GM23248 (cell line): ENCODE data around the gene GANC. TPM values are rescaled to one million over a fixed set of nuclear protein-coding genes. Genes with fewer than 3 reads are reported as not detected.
A peak's percentile ranks its signal among the peaks of the same experiment; 100 is the strongest.

Experiments used
- DNase-seq: peaks from one replicate; pipeline ENCODE4 v3.0.0-alpha.2; 2015
- H2AFZ ChIP-seq: fragments of 200-600 bp; sonication (generic); 2 replicates; pipeline ENCODE4 v1.6.1; 2016; ENCODE audit warnings: antibody characterized with exemption
- H3F3A ChIP-seq: fragments of 200-600 bp; sonication (generic); 2 replicates; pipeline ENCODE4 v1.6.1; 2016; ENCODE audit warnings: mild to moderate bottlenecking, antibody characterized with exemption, mixed run types; ENCODE audit not compliant: insufficient read depth
- H3K27ac ChIP-seq: fragments of 200-600 bp; sonication (generic); 2 replicates; pipeline ENCODE4 v1.5.1; 2016; ENCODE audit warnings: mild to moderate bottlenecking
- H3K27me3 ChIP-seq: fragments of 200-600 bp; sonication (generic); replicated peaks from 2 replicates; pipeline ENCODE4 v1.6.1; 2016; ENCODE audit warnings: mild to moderate bottlenecking; ENCODE audit not compliant: insufficient read depth
- H3K36me3 ChIP-seq: fragments of 200-600 bp; sonication (generic); 2 replicates; pipeline ENCODE4 v1.6.1; 2016; ENCODE audit warnings: low read depth, mild to moderate bottlenecking
- H3K4me1 ChIP-seq: fragments of 200-600 bp; sonication (generic); 2 replicates; pipeline ENCODE4 v1.6.1; 2016; ENCODE audit warnings: mild to moderate bottlenecking; ENCODE audit not compliant: insufficient read depth
- H3K4me2 ChIP-seq: fragments of 200-600 bp; sonication (generic); one replicate; pipeline ENCODE4 v1.6.1; 2016; ENCODE audit warnings: mild to moderate bottlenecking; ENCODE audit not compliant: unreplicated experiment
- H3K4me3 ChIP-seq: fragments of 200-600 bp; sonication (generic); 2 replicates; pipeline ENCODE4 v1.5.1; 2016; ENCODE audit warnings: mild to moderate bottlenecking
- H3K79me2 ChIP-seq: fragments of 200-600 bp; sonication (generic); 2 replicates; pipeline ENCODE4 v1.6.1; 2016; ENCODE audit warnings: mild to moderate bottlenecking; ENCODE audit not compliant: insufficient read depth
- H3K9ac ChIP-seq: fragments of 200-600 bp; sonication (generic); 2 replicates; pipeline ENCODE4 v1.6.1; 2016; ENCODE audit warnings: mild to moderate bottlenecking
- H3K9me2 ChIP-seq: fragments of 200-600 bp; sonication (generic); 2 replicates; pipeline ENCODE4 v1.6.1; 2016; ENCODE audit warnings: mixed run types, mild to moderate bottlenecking, moderate library complexity; ENCODE audit not compliant: insufficient read depth
- H3K9me3 ChIP-seq: fragments of 200-600 bp; sonication (generic); one replicate; pipeline ENCODE4 v1.6.1; 2017; ENCODE audit warnings: low read depth
- H4K20me1 ChIP-seq: fragments of 200-600 bp; sonication (generic); 2 replicates; pipeline ENCODE4 v1.6.0; 2016; ENCODE audit not compliant: insufficient read depth
- EZH2 ChIP-seq: fragments of 200-600 bp; sonication (generic); IDR thresholded peaks from 2 replicates; pipeline ENCODE4 v1.6.1; 2018; ENCODE audit warnings: antibody characterized with exemption, mild to moderate bottlenecking; ENCODE audit not compliant: insufficient read depth, poor library complexity, severe bottlenecking
- EZH2phosphoT487 ChIP-seq: fragments of 200-600 bp; sonication (generic); IDR thresholded peaks from 2 replicates; pipeline ENCODE4 v1.6.1; 2018; ENCODE audit warnings: antibody characterized with exemption, moderate library complexity, mild to moderate bottlenecking, low read depth; ENCODE audit not compliant: insufficient read depth
- WGBS, 2 experiments: methylation state at CpG; one replicate each; pipeline ENCODE4 v1.1.6; 2015 to 2017; ENCODE audit warnings: low lambda C conversion rate in 2 of 2, low coverage in 1 of 2; ENCODE audit errors: missing lambda C conversion rate in 2 of 2; 5-methylcytosine and 5-hydroxymethylcytosine counted together
- in situ Hi-C: fragments of 300-500 bp; cut with MboI; formaldehyde crosslinking; loops from 2 replicates; pipeline ENCODE4 v1.15.0; 2020
- polyA plus RNA-seq: library from polyadenylated mRNA; unstranded; fragments of >200 nt; fragmentation: Nextera tagmentation; extraction: Ambion mirVana; gene quantifications from 2 replicates; pipeline ENCODE4 v1.2.1, GENCODE V29; 2016
- total RNA-seq: library from RNA; depleted of rRNA; stranded (reverse); fragments of >200 nt; shearing (Covaris generic); gene quantifications from 2 replicates; pipeline ENCODE4 v1.2.3, GENCODE V29; 2014

The GANC gene
- total and polyA plus RNA-seq, 2 experiments from 2014 or later = 21.4 to 26.8 TPM

DNA sequence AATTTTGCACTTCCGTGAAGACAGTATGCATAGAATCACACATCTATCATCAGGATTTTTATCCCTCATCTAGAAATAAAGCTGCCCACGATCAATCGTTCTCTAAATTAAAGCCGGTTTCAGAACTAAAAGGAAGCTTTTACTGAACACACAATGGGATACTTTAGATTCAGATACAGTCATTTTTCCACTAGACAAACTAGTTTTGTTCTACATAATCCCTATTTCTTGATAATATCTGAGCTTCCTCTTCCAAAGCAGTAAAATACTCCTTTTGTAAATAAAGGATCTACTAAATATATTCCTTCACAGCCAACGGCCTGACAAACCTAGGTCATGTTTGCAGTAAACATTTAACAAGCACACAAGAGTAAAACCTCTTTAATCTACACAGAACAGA is 2.0 kb upstream of the GANC start:
- peak overlapping the region; percentile 97 for H3K9ac ChIP-seq
- H2AFZ ChIP-seq = no peak overlapping the region
- H3K4me2 ChIP-seq = peak overlapping the region; percentile 99
- H3K4me1 ChIP-seq = peaks cover 40% of the 10 kb centered on the region
- WGBS, 2 experiments = 47 to 50% methylated on average over 5 of the region's 5 CpGs
- no peaks in the 10 kb centered on the region for H3K27me3 ChIP-seq
- no peak for TF ChIP-seq EZH2
- no peak for TF ChIP-seq EZH2phosphoT487
- no peaks in the 10 kb centered on the region for H3K9me3 ChIP-seq
- peaks cover 12% of the 10 kb centered on the region for H3K36me3 ChIP-seq
- peak overlapping the region; percentile 100 for H3K27ac ChIP-seq
- H3K9me2 ChIP-seq = no peaks in the 10 kb centered on the region
- no peaks in the 10 kb centered on the region; the same call in 1 of the 2 replicates for H4K20me1 ChIP-seq
- peaks cover 33% of the 10 kb centered on the region for H3F3A ChIP-seq
- peaks cover 83% of the 10 kb centered on the region for H3K79me2 ChIP-seq
- in situ Hi-C loops = no loop called here
- H3K4me3 ChIP-seq = peak overlapping the region; percentile 99
- peak; percentile 5 for DNase-seq

DNA sequence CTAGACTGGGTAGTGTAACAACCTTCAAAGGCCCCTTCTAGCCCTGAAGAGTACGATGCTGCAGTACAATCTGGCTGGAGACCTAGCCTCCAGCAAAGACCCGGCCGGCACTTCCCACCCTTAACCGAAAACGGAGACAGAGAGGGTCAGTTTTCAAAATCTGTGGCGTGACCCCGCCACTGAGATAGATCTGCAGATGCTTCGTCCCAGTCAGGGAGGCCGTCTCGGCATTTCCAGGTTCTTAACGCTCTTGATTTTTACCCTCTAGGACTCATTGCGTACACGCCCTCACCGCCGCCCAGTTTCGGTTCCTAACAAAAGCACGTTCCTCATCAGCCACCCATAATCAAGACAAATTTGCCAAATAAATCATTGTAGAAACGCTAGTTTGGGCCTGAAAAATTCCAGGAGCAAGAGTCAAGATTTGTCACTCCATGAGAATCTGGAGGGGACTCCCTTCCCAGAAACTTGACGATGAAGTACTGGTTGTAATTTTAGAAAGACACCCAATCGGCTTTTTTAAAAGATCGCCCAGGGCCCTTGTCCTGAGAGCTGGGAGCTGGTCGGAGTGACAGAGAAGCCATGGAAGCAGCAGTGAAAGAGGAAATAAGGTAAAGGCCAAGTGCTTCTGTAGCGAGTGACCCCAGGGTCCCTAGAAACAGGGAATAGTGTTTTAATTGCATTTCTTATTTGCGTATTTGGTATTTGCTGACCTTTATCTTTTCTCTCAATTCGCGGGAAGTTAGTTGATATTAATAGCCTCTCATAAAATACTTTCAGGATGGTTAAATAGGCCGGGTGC is 1.1 kb downstream of the GANC start:
- WGBS, 2 experiments = 2 to 3% methylated on average over 26 to 27 of the region's 27 CpGs
- Histone ChIP-seq H3K9ac (peak overlapping the region; percentile 97), H3K9me2 (no peaks in the 10 kb centered on the region), H3K36me3 (0 out of 2 replicates have a peak, but pooled peaks cover 6% of the 10 kb centered on the region), H3K4me2 (peak overlapping the region; percentile 99), H3F3A (peaks cover 33% of the 10 kb centered on the region), H3K4me1 (peaks cover 37% of the 10 kb centered on the region), H4K20me1 (no peaks in the 10 kb centered on the region), H2AFZ (peak overlapping the region; percentile 79), H3K27me3 (no peaks in the 10 kb centered on the region), H3K9me3 (no peaks in the 10 kb centered on the region), H3K4me3 (peak overlapping the region; percentile 99), H3K27ac (peak overlapping the region; percentile 100), H3K79me2 (peaks cover 69% of the 10 kb centered on the region)
- in situ Hi-C loops = no loop called here
- TF ChIP-seq EZH2 (no peak), EZH2phosphoT487 (no peak)
- DNase-seq = peak; percentile 89

DNA sequence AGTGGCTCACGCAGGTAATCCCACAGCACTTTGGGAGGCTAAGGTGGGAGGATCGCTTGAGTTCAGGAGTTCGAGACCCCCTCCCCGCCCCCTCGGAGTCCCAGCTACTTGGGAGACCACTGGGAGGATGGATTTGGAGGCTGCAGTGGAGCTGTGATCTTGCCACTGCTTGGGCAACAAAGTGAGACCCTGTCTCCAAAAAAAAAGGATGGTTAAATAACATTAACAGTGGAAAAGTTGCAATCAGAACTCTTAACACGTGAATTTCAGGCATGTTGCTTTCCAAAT is 1.6 kb downstream of the GANC start:
- 8 to 20% methylated on average over 6 of the region's 6 CpGs for WGBS, 2 experiments
- in situ Hi-C loops = no loop called here
- H3K27me3 ChIP-seq = no peaks in the 10 kb centered on the region
- DNase-seq = no peak
- H3K9me3 ChIP-seq = no peaks in the 10 kb centered on the region
- H3K27ac ChIP-seq = peak overlapping the region; percentile 100
- no peaks in the 10 kb centered on the region for H3K9me2 ChIP-seq
- peaks cover 64% of the 10 kb centered on the region for H3K79me2 ChIP-seq
- H3K36me3 ChIP-seq = 0 out of 2 replicates have a peak, but pooled peaks cover 6% of the 10 kb centered on the region
- TF ChIP-seq EZH2 = no peak
- TF ChIP-seq EZH2phosphoT487 = no peak
- peaks cover 37% of the 10 kb centered on the region for H3K4me1 ChIP-seq
- peak overlapping the region; percentile 97 for H3K9ac ChIP-seq
- H4K20me1 ChIP-seq = no peaks in the 10 kb centered on the region
- H3K4me2 ChIP-seq = peak overlapping the region; percentile 99
- peak overlapping the region; percentile 79 for H2AFZ ChIP-seq
- H3F3A ChIP-seq = peaks cover 33% of the 10 kb centered on the region
- H3K4me3 ChIP-seq = peak overlapping the region; percentile 99

DNA sequence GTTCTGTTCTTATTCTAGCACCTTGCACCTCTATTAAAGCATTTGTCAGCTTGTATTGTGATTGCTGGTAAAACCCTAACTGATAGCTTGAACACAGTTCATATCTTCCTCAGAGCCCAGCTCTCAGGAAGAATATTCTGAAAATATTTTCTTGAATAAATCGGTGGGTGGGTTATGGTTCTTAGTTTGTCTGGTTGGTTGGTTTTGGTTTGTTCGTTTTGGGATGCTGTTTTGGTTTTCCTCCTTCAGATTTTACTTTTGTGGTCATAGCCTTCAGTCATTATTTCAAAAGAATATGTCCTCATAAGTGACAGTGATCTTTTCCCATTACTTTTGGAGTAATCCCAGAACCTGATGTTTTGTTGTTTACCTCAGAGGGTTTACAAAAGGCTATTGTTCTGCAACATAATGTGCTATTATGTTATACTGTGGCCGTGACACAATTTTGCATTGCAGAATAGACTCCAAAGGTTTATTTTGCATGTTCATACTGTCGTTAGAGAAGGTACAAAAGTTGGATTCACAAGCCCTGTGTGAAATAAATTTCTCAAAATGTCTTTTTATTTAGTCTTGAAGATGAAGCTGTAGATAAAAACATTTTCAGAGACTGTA is 2.9 kb downstream of the GANC start:
- Histone ChIP-seq H3F3A (peaks cover 30% of the 10 kb centered on the region), H3K4me3 (peak overlapping the region; percentile 99), H3K27ac (peak overlapping the region; percentile 100), H3K27me3 (no peaks in the 10 kb centered on the region), H3K9me3 (no peaks in the 10 kb centered on the region), H3K79me2 (peaks cover 51% of the 10 kb centered on the region), H3K4me1 (peaks cover 31% of the 10 kb centered on the region), H2AFZ (peak overlapping the region; percentile 79), H3K4me2 (peak overlapping the region; percentile 99), H3K9ac (peak overlapping the region; percentile 97), H3K9me2 (no peaks in the 10 kb centered on the region), H3K36me3 (peaks cover 10% of the 10 kb centered on the region; the same call in 1 of the 2 replicates), H4K20me1 (no peaks in the 10 kb centered on the region)
- TF ChIP-seq EZH2 (no peak), EZH2phosphoT487 (no peak)
- WGBS, 2 experiments = 35% methylated on average over 4 of the region's 4 CpGs
- in situ Hi-C loops = no loop called here
- DNase-seq = peak; percentile 24
